HPDE6-E6E7 (cell line): ENCODE results near the gene GNA15.
"Not testable (repeated sequence)": the region's sequence is repeated elsewhere in the genome, so short reads cannot be mapped to it uniquely, and the experiment has no call there.

Experiments
- DNase-seq: peaks from one replicate; pipeline ENCODE4 v3.0.0; 2011; ENCODE audit warnings: missing footprints; ENCODE audit errors: extremely low spot score

GNA15 gene

DNA sequence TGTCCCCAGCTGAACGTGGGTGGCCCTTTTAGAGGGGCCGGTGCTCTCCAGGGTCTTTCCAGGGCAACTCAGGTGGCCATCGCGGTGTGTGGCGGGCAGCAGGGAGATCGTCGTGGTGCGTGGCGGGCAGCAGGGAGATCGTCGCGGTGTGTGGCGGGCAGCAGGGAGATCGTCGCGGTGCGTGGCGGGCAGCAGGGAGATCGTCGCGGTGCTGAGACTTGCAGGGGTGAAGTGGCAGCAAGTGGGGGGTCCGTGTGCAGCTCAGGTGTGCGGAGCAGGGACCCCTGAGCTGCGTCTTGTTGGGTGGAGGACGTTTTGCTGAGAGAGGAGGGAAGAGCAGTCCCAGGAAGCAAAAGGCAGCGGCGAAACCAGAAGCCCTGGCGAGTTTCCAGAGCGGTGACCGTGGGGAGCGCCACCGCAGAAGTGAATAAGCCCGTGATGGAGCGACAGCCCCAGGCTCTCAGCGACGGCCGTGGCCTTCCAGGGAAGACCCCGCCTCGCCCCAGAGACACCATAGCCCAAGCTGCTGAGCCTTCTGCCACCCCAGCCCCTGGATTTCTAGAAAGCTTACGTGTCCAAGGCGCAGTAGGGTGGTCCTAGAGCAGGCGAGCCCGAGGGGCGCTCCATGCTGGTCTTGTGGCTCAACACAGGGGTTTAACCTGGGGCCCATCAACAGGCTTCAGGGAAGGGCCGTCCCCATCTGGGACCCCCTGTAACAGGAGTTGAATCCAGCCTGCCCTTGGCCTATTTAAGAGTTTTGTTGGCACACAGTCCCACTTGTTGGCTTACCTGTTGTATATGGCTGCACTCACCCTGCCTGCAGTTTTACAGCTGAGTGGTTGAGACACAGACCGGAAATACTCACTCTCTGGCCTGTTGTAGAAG, 55.3 kb downstream of the GNA15 start:
- no peak for DNase-seq

DNA sequence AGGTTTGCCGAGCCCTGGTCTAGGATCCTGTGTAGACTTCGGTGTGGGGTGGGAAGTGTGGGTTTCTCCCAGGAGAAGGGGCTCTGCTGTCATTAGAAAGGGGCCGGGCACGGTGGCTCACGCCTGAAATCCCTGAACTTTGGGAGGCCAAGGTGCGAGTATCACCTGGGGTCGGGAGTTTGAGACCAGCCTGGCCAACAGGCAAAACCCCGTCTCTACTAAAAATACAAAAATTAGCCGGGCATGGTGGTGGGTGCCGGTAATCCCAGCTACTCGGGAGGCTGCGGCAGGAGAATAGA, 55.9 kb downstream of the GNA15 start:
- DNase-seq: not testable (repeated sequence)

DNA sequence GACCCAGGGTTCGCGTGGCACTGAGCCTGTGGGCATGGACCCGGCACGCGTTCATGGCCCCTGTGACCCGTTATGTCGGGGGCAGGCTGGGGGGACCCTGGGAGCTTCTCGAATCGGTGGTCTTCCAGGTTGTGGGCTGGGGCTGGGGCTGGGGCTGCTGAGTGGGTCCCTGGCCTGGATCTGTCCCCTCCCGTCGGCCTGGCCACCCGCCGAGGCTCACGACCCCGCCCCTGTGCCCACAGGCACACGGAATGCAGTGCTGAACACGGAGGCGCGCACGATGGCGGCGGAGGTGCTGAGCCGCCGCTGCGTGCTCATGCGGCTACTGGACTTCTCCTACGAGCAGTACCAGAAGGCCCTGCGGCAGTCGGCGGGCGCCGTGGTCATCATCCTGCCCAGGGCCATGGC, 56.4 kb downstream of the GNA15 start:
- no peak for DNase-seq

DNA sequence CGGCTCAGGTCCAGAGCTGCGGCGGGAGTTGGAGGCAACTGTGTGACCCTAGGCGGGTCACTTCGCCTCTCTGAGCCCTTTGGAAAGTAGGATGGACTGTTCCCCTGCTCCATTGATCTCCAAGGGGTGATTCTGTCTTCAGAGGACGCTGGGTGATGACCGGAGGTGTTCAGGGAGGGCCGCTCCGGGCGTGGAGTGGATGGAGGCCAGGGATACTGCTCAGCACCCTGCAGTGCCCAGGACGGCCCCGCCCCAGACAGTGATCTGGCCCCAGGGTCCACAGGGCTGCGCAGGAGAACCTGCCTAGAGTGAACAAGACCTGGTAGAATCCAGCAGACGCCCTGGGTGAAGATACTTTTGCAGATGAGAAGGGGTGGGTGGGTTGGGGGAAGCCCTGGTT, 56.9 kb downstream of the GNA15 start:
- no peak for DNase-seq

DNA sequence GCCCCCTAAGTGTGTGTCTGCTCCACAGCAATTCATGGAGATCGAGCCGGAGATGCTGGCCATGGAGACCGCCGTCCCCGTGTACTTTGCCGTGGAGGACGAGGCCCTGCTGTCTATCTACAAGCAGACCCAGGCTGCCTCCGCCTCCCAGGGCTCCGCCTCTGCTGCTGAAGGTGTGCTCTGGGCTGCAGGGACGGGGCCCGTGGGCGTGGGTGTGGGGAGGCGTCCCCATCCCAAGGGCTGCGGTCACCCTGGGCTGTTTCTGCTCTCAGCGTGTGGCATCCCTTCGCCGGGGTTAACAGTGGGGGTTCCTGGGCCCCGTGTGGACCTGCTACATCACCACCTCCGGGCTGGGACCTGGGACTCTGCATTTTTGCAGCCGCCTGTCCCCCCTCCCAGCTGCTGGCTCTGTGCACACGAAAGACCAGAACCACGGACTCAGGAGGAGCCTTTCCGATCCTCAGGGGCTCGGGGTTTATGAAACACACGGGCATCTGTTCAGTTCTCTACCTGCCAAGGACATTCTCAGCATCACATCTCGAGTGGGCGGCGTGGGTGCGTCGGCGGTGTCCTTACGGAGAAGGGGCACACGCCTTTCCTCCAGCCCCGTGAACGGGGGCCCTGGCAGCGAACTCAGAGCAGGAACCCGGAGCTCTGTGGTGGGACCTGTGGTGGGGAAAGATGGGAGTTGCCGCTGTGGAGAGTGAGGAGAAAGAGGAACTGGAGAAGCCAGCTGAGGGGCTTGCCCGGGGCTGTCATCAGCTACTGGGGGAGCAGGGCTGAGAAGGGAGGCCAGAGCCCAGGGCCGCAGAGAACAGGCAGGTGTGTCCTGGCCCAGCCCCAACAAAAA, 57.6 kb downstream of the GNA15 start:
- DNase-seq: no peak

DNA sequence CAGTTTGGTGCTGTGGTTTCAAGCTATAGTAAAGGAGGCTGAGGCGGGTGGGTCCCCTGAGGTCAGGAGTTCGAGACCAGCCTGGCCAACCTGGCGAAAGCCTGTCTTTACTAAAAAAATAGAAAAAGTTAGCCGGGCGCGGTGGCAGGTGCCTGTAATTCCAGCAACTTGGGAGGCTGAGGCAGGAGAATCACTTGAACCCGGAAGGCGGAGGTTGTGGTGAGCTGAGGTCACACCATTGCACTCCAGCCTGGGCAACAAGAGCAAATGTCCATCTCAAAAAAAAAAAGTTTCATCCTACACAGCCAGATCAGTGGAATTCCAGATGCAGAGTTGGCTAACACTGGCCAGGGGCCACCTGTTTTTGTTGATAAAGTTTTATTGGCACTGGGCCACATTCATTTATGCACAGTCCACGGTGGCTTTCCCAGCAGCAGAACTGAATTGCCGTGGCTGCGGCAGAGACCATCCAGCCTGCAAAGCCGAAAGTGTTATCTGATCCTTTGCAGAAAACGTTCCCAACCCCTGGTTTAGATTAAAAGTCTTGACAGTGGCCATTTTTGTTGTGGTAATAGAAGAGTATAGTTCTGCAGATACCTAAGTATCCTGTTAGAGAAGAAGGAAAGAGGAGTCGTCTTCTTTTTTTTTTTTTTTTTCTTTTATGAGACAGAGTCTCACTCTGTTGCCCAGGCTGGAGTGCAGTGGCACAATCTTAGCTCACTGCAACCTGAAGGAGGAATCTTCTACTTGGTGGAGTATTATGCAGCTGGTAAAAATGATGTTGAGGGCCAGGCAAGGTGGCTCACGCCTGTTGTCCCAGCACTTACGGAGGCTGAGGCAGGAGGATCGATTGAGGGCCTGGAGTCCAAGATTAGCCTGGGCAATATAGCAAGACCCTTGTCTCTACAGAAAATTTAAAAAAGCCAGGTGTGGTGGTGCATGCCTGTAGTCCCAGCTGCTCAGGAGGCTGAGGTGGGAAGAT, 58.6 kb downstream of the GNA15 start:
- DNase-seq: no peak

DNA sequence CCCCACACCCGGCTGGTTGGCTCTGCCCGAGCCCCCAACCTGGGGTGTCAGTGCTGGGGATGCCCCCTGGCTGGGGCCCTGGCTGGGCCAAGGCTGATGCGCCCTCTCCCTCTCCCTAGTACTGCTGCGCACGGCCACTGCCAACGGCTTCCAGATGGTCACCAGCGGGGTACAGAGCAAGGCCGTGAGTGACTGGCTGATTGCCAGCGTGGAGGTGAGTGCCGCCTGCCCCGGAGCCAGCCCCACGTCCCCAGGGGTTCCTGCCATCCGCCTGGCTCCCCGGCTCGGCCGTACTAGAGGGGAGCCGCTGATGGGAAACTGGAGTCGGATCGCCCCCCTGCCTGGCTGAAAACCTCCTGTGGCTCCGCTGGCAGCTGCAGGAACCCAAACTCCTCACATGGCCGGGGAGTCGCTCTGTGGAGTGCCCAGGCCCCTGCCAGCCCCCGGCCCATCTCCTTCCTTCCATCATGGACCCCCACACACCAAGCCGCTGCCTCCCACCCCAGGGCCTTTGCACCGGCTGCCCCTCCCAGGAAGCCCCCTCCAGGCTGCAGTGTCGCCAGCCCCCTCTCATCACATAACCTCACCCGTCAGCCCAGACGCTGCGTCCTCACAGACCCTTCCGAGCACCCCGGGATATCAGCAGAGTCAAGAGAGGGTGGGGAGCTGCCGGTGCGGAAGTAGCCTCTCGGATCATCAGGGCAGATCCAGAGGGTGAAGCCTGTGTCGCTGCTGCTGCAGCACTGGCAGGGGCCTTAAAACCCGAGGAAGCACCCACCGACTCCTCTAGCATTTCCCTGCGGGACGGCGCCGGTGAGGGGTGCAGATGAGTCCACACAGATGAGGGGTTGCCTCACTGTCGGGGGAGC, 60.5 kb downstream of the GNA15 start:
- no peak for DNase-seq

DNA sequence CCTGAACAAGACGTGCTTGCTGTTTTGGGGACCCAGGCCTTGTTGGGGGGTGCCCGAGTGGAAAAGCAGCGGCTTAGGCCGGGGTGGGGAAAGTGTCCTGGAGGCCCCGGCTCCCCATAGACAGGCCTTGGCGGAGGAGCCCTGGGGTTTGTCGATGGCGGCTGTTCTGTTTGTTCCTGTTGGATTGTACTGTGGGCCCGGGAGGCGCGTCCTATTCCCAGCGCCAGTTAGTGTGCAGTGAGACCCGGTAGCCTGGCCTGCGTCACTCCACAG, 61.0 kb downstream of the GNA15 start:
- no peak for DNase-seq

DNA sequence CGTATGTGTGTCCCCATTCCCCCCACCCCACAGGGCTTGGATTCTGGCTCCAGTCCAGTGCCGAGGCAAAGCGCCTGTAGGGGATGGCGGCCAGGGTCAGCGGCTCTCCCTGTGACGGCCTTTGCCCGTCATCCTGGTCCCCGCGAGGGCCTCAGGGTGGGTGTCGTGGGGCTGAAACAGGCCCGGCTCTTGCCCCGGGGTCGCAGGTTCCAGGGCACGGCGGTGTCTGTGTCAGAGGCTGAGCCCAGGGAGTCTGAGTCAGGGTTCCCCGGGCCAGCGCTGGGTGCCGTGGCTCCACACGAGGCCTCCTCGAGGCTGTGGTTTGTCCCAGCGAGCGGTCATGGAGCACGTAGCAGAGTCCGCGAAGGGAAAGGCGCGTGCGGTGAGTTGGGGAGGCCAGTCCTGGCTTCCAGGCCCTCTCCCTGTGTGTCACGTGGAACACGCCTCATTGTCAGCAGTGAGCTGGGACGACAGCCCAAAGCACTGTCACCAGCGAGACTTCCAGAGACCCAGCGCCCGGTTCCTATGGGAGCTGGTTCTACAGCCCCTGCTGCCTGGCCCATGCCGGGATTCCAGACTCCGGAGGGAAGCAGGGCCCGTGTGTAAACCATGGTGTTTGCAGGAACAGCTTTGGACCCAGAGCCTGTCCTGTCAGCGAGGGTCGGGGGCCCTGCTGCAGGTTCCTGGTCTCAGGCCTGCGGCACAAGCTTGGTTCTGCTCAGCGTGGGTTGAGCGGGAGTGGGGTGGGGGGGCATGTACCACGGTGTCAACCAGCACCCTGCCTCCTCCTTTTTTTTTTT, 63.3 kb downstream of the GNA15 start:
- no peak for DNase-seq

DNA sequence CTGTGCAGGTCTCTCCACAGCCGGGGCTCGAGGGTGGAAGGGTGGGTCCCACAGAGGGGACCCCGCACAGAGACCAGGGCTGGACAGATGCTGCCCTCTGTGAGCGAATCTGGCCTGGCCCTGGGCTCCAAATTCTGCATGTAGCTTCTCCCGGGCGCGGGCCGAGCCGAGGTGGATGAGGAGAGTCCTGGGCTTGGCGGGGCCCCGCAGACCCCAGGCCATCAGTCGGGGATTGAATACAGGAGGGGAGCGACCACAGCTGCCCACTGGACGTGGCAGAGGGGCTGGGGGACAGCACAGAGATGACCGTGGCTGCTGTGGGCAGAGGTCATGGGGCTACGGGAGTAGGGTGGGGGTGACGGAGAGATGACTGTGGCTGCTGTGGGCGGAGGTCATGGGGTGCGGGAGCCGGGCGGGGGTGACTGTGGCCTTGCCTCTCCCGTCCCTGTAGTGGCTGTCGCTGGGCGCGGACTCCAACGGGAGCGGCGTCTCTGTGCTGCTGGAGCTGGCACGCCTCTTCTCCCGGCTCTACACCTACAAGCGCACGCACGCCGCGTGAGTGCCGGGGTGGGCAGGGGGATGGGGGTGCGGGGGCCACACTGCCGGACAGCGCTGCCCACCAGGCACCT, 65.4 kb downstream of the GNA15 start:
- no peak for DNase-seq

DNA sequence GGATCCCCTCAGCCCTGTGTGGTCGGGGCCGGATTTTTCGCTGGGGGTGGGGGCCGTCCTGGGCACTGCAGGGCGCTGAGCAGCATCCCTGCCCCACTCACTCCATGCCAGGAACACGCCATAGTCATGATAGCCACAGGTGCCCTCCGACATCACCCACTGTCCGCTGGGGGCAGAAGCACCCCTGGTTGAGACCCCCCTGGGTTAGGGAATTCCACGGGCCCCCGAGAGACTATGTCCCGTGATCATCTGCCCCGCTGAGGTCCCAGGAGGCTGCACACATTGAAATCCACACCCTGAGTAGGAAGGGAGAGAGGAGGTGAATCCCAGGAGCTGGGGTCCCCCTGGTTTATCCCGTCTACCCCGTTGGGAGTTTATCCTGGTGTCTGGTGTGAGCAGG, 66.1 kb downstream of the GNA15 start:
- DNase-seq: no peak

DNA sequence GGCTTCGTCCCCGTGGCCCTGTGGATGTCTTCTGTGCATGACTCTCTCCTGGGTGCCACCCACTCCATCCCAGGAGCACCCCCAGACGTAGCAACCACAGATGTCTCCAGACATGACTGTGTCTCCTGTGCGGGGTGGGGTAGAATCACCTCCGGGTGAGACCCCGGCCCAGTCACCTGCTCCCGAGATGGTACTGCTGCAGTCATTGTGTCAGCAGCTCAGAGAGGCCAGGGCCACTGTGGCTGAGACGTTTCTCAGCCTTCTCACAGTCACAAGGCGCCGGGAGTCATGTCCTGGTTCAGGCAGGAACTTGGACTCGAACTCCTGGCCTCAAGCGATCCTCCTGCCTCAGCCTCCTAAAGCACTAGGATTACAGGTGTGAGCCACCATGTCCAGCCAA, 66.5 kb downstream of the GNA15 start:
- DNase-seq: no peak

DNA sequence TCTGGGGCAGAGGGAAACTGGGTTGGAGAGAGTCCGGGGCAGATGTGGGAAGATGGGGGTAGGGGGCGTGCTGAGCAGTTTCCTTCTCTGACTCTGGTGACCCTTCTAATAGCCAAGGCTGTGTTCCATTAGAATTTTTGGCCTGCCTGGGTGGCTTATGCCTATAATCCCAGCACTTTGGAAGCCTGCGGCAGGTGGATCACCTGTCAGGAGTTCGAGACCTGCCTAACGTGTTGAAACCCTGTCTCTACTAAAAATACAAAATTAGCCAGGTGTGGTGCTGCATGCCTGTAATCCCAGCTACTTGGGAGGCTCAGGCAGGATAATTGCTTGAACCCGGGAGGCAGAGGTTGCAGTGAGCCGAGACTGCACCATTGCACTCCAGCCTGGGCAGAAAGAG, 67.1 kb downstream of the GNA15 start:
- DNase-seq: not testable (repeated sequence)

DNA sequence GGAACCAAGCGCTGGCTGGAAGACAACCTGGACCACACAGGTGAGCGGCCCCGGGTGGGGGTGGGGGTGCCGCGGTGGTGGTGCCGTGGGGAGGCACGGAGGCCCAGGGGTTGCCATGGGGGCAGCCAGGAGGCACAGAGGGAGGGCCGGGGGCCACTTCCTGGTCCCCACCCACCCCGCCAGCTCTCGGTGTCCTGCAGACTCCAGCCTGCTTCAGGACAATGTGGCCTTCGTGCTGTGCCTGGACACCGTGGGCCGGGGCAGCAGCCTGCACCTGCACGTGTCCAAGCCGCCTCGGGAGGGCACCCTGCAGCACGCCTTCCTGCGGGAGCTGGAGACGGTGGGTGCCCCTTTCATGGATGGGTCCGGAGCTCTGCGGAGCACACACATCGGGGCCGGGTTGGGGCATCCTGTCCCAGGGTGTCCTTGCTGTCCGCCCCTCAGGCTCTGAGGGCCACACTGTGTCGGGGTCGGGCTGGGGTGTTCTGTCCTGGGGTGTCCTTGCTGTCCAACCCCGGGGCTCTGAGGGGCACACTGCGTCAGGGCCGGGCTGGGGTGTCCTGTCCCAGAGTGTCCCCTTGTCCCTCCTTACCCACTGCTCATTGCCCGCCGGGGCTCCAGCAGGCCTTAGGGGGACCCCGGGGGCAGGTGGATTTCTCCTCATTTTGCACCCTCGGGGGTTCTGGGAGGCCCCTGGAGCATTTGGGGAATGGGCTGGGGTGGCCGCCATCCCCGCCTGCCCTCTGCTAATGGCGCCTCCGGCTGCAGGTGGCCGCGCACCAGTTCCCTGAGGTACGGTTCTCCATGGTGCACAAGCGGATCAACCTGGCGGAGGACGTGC, 68.2 kb downstream of the GNA15 start:
- DNase-seq: no peak

DNA sequence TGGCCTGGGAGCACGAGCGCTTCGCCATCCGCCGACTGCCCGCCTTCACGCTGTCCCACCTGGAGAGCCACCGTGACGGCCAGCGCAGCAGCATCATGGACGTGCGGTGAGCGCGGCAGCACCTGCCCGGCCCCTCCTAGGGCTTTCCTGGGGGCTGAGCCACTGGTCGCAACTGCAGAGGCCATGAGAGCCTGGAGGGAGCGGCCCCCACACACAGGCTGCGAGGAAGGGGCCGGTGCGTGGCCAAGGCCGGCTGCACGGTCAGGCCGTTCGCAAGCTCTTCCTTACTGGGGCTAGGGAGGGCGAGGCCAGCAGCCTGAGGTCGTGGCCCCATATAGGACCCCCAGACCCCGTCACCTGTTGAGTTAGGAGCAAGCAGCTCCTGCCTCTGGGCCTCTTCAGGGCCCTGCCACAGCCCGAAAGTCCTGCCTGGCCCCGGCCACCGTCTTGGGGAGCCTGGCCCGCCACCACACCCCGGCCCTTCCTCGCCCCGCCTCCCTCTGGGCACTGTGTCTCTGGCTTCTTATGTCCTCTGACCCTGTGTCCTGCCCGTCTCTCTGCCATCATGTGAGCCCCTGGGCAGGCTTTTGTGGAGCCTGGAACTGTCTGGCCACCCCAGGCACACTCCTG, 68.9 kb downstream of the GNA15 start:
- no peak for DNase-seq

DNA sequence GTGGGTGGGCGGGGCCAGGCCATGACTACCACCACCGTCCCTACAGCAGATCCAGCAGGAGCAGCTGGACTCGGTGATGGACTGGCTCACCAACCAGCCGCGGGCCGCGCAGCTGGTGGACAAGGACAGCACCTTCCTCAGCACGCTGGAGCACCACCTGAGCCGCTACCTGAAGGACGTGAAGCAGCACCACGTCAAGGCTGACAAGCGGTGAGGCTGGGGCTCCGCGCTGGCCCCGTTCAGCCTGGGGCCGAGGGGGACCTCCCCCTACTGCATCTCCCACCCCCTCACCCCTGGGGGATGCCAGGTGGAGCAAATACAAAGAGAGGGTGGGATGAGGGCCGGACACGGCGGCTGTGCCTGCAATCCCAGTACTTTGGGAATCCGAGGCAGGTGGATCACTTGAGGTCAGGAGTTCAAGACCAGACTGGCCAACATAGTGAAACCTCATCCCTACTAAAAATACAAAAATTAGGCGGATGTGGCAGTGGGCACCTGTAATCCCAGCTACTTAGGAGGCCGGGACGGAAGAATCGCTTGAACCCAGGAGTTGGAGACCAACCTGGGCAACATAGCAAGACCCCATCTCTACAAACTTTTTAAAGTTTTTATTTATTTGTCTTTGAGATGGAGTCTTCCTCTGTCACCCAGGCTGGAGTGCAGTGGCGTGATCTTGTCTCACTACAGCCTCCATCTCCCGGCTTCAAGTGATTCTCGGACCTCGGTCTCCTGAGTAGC, 70.6 kb downstream of the GNA15 start:
- no peak for DNase-seq

DNA sequence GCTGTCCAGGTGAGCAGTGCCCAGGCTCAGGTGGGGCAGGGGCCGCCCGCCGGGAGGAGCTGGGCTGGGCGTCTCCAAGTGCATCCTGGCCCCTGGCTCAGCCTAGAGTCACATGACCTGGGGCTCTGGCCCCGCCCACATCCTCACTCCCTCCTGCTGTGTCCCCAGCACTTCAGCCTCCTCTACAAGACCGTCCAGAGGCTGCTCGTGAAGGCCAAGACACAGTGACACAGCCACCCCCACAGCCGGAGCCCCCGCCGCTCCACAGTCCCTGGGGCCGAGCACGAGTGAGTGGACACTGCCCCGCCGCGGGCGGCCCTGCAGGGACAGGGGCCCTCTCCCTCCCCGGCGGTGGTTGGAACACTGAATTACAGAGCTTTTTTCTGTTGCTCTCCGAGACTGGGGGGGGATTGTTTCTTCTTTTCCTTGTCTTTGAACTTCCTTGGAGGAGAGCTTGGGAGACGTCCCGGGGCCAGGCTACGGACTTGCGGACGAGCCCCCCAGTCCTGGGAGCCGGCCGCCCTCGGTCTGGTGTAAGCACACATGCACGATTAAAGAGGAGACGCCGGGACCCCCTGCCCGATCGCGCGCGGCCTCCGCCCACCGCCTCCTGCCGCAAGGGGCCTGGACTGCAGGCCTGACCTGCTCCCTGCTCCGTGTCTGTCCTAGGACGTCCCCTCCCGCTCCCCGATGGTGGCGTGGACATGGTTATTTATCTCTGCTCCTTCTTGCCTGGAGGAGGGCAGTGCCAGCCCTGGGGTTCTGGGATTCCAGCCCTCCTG, 71.8 kb downstream of the GNA15 start:
- no peak for DNase-seq
